ENCODE results near the gene EBLN1.

- TF ChIP-seq EZH2 (IDR thresholded peaks at IDR 0.05; ENCODE audit: low read length, missing control alignments) (no peak), CTCF (conservative IDR thresholded peaks at IDR 0.05 in 1 of 2, IDR thresholded peaks at IDR 0.05 in 1 of 2; ENCODE audit: low read depth in 1 of 2, low read length in 2 of 2) (no peak)
These were observed 13.4 kb upstream of the EBLN1 start for GRCh38 chr10:22231260-22231659.

All from fibroblast of lung (primary cell).